ENCODE data around the gene INAFM2.

The INAFM2 gene

DNA sequence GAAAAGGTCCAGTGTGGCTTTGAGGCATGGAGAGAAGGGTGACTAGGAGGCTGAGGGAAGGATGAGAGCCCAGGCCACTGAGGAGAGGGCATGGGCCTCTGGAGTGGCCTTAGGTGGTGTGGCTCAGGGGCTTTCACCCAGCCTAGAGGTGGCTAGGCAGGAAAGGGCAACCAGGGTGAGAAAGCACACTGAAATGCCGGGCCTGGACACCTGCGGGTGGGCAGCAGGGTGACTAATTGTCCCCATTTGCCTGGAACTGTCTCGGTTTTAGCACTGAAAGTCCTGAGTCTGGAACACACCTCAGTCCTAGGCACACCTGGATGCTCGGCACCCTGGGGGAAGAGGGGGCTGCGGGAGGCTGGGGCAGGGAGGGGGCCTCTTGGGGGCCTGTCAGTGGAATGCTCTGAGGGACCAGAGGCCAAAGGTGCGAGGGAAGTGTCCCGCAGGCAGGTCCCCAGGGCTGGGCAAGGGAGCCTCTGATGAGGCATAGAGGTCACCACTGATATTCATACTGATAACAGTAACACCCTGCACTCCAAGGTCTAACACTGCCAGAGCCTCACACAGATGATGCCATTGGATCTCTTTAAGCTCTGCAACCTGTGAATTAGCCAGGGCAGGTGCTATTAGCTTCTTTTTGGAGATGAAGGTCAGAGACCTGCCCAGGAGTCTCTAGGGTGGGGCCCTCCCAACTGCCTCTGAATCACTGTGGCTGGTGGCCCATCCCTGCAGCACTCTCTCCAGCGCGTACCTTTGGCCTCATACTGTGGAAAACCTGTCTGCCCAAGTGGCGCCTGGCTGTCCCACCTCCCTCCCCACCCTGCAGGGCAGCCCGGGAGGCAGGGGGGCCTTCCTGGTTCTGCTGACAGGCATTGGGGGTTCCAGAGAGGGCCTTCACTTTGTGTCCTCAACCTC lies 24.3 kb downstream of the INAFM2 start (continued):
- TF ChIP-seq ZNF239 (tag by site-specific recombination; IDR thresholded peaks at IDR 0.05) (no peak), ZNF423 (tag by site-specific recombination; IDR thresholded peaks at IDR 0.05) (no peak), ZNF785 (tag by site-specific recombination; IDR thresholded peaks at IDR 0.05) (no peak), ZNF610 (tag by site-specific recombination; IDR thresholded peaks at IDR 0.05; ENCODE audit: borderline replicate concordance) (no peak)

DNA sequence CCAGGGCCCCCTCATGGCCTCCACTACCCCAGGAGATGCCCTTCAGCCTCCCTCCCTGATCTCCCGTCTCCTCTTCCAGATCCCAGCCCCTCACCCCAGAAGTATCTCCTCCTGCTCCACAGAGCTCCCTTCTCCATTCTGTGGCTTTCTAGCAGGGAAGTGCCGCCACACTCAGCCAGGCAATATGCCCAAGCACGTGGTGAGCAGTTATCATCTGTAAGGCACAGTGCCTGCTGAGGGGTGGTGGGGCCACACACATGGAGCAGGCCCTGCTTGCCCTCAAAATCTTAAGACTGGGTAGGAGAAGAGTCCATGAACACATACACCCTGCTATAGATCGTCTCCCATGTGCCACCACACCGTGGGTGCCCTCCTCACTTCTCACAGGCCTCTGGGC lies 25.0 kb downstream of the INAFM2 start:
- POLR2A ChIA-PET: no interaction called here
- H3K27ac ChIP-seq (ENCODE audit: extremely low read depth, low read depth, low read length): no peak overlapping the region
- TF ChIP-seq HOXD13 (CRISPR knock-in tag; IDR thresholded peaks at IDR 0.05; ENCODE audit: borderline replicate concordance) (no peak), GLIS2 (tag by site-specific recombination; IDR thresholded peaks at IDR 0.05) (no peak), ZFP41 (tag by site-specific recombination; IDR thresholded peaks at IDR 0.05; ENCODE audit: borderline replicate concordance) (no peak), ZNF391 (tag by site-specific recombination; IDR thresholded peaks at IDR 0.05; ENCODE audit: borderline replicate concordance, low read depth) (no peak), ZNF114 (tag by site-specific recombination; IDR thresholded peaks at IDR 0.05) (no peak), SETDB1 (IDR thresholded peaks at IDR 0.05; ENCODE audit: insufficient read length, low read length) (no peak), ZNF561 (tag by site-specific recombination; IDR thresholded peaks at IDR 0.05; ENCODE audit: borderline replicate concordance) (no peak), TCF7L2 (IDR thresholded peaks at IDR 0.05; ENCODE audit: borderline replicate concordance, low read depth, low read length) (no peak), ZEB2 (tag by site-specific recombination; IDR thresholded peaks at IDR 0.05) (no peak)
- TF ChIP-seq, protein P1, sequence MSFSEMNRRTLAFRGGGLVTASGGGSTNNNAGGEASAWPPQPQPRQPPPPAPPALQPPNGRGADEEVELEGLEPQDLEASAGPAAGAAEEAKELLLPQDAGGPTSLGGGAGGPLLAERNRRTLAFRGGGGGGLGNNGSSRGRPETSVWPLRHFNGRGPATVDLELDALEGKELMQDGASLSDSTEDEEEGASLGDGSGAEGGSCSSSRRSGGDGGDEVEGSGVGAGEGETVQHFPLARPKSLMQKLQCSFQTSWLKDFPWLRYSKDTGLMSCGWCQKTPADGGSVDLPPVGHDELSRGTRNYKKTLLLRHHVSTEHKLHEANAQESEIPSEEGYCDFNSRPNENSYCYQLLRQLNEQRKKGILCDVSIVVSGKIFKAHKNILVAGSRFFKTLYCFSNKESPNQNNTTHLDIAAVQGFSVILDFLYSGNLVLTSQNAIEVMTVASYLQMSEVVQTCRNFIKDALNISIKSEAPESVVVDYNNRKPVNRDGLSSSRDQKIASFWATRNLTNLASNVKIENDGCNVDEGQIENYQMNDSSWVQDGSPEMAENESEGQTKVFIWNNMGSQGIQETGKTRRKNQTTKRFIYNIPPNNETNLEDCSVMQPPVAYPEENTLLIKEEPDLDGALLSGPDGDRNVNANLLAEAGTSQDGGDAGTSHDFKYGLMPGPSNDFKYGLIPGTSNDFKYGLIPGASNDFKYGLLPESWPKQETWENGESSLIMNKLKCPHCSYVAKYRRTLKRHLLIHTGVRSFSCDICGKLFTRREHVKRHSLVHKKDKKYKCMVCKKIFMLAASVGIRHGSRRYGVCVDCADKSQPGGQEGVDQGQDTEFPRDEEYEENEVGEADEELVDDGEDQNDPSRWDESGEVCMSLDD (tag by site-specific recombination; IDR thresholded peaks at IDR 0.05): no peak
- CTCF ChIA-PET: interaction anchor here (0.6 kb wide), 1 partner anchor 18 kb away, joined by 3 read pairs; no protein-coding TSS in a partner anchor
- no peak overlapping the region for H3K4me3 ChIP-seq (ENCODE audit: low read depth, low read length)
- no peaks in the 10 kb centered on the region for H3K36me3 ChIP-seq (ENCODE audit: control insufficient read depth in 2 of 2, insufficient read depth in 1 of 2, low read length in 2 of 2)
- no peaks in the 10 kb centered on the region for H3K9me3 ChIP-seq (ENCODE audit: control insufficient read depth, insufficient read depth, low read depth, low read length)
- no peaks in the 10 kb centered on the region for H3K4me1 ChIP-seq (ENCODE audit: control insufficient read depth, insufficient read depth, low read length)

DNA sequence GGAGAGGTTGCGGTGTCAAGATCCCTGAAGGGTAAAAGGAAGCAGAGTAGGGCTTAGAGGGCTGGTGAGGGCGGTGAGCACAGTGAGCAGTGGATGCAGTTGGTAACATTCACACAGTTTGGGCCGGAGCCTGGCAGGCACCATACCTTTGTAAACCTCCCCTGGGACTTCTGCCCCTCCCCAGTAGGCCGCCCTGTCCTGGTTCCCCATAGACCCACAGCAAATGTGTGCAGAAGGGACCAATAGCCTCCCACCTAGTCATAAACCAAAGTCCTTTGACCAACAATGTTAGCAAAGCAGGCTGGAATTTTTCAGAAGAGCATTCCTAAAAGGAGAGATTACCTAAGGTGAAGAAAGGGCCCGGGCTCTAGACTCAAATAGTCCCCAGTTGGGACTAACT lies 25.7 kb downstream of the INAFM2 start:
- Histone ChIP-seq H3K9me3 (ENCODE audit: control insufficient read depth, insufficient read depth, low read depth, low read length) (no peaks in the 10 kb centered on the region), H3K4me1 (ENCODE audit: control insufficient read depth, insufficient read depth, low read length) (no peaks in the 10 kb centered on the region), H3K36me3 (ENCODE audit: control insufficient read depth in 2 of 2, insufficient read depth in 1 of 2, low read length in 2 of 2) (no peaks in the 10 kb centered on the region), H3K4me3 (ENCODE audit: low read depth, low read length) (no peak overlapping the region), H3K27ac (ENCODE audit: extremely low read depth, low read depth, low read length) (no peak overlapping the region)
- ChIA-PET POLR2A (no interaction called here), CTCF (no interaction called here)
- TF ChIP-seq ZNF354C (tag by site-specific recombination; IDR thresholded peaks at IDR 0.05; ENCODE audit: borderline replicate concordance, low read depth): no peak
- TF ChIP-seq ZNF16 (tag by site-specific recombination; IDR thresholded peaks at IDR 0.05; ENCODE audit: low read depth): no peak
- no peak for TF ChIP-seq ZNF658 (tag by site-specific recombination; IDR thresholded peaks at IDR 0.05)
- TF ChIP-seq KLF10 (tag by site-specific recombination; IDR thresholded peaks at IDR 0.05): no peak
- no peak for TF ChIP-seq ZNF266 (tag by site-specific recombination; IDR thresholded peaks at IDR 0.05; ENCODE audit: low read depth)
- TF ChIP-seq, protein P2, sequence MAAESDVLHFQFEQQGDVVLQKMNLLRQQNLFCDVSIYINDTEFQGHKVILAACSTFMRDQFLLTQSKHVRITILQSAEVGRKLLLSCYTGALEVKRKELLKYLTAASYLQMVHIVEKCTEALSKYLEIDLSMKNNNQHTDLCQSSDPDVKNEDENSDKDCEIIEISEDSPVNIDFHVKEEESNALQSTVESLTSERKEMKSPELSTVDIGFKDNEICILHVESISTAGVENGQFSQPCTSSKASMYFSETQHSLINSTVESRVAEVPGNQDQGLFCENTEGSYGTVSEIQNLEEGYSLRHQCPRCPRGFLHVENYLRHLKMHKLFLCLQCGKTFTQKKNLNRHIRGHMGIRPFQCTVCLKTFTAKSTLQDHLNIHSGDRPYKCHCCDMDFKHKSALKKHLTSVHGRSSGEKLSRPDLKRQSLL (tag by site-specific recombination; IDR thresholded peaks at IDR 0.05): no peak
